HG03342 (cell line): ENCODE measurements around the gene PLA2G4A.

Experiments
- ATAC-seq: cut with Tn5 transposase; IDR thresholded peaks from one replicate; pipeline ENCODE4 v1.9.1; 2021; ENCODE audit warnings: mild to moderate bottlenecking, moderate library complexity; ENCODE audit not compliant: unreplicated experiment

Gene PLA2G4A

DNA sequence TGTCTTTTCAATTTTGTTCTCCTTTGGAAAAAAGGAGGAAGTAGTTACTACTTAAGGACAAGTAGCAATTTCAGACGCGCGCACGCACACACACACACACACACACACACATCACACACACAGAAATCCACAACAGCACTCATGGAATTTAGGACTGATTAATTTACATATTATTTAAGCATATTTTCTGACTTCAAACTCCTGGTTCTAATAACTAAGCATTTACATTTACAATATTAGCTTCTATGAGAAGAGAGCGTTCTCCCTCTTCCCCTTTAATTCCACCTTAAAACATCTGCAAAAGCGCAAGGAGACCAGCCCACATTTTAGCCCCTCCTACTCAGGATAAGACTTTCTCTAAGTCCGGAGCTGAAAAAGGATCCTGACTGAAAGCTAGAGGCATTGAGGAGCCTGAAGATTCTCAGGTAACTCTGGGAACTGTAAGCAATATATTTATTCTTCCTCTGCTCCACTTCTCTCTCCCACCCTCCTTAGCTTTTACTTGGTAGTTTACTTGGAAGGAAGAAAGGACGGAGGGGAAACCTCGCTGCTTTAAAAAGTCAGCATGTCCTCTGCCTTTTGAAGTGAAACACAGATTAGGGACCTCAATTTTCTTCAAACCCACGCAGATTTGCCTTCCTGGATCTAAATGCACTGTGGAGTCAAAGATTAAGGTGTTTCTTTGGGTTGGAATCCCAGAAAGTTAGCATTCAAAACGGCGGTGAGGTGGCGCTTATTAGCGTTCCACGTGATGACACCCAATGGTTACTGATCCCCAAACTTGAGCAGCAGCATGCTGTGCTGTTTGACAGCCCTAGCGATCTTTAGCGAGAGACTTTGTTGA, at the start of gene PLA2G4A:
PLA2G4A (plus strand) TSS at position 339 of the 844 bp plus-strand sequence. CDS start 25,406 bp downstream, outside the sequence.
- ATAC-seq: peak; percentile 84

DNA sequence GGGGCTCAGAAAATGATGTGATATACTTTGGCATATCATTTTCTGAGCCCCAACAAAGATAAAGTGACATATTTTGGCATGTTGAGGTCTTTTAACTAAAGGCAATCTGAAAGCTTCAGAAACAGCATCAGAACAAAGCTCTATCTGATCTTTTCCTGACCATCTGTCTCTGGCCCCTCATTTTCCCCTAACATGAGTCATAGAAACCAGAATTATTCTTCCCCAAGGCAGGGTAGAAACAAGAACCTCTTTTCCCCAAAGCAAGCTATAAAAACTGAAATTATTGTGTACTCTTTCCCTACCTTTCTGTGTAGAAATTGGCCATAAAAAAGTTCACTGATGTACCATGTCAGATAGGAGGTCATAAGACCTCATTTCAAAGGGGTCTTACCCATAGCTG, 48.7 kb upstream of the PLA2G4A start:
- ATAC-seq: no peak

DNA sequence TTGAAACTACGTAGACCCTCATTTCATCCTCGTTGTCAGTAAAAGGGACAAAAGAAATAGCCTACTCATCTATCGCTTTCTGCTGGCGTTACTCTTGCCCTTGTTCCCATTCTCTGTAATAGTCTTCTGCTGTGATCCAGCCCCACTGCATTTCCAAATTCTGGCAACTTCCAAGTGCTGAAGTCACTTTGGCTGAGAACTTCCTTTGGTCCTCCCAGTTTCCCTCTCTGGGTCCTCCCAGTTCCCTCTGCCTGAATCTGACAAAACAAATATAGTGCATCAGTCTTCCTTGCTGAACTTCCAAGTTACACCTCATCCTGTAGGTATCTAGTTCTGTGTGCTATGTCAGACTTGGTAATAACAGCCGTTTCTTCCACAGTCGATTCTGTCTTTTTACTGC, 47.0 kb upstream of the PLA2G4A start:
- ATAC-seq: no peak

DNA sequence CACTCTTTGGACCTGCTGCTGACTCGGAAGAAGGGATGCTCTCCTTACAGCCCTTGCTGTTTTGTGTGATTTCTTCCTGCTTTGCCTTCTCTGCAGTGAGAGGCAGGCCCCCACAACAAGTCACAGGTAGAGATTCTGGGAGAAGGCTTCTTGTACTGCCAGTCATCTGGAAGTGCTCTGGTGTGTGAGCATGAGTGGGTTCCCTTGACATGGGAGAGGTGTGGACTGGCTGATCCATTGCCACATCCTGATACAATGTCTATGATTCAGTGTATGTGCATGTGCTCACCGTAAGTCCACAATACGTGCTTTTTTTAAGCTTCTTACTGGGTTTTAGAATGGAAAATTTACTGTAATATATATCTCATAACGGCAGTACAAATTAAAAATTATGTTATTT, 46.0 kb upstream of the PLA2G4A start:
- ATAC-seq: no peak

DNA sequence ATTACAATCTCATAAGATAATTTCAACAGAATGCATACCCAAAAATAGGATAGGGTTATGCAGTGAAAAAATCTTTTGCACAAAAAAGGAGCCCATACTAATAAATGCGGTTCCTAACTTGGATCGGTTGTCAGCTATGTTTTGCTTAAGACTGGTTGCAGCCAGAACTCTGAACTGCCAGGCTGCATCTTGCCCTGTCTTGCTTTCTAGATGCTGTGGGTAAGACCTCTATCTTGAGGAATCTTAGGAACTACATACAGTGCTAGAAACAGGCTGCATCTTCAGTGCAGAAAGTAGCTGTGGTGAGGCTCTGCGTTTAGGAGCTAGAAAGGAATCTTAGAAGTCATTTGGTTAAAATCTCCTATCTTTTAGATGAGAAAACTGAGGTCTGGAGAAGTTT, 45.6 kb upstream of the PLA2G4A start:
- ATAC-seq: no peak

GRCh38 chr1:186785503-186785902, 43.2 kb upstream of the PLA2G4A start:
- ATAC-seq: no peak

GRCh38 chr1:186790101-186790500, 38.6 kb upstream of the PLA2G4A start:
- ATAC-seq: no peak

- peak; percentile 67 for ATAC-seq
These were observed 35.7 kb upstream of the PLA2G4A start for GRCh38 chr1:186792870-186793581.

- peak; percentile 47 for ATAC-seq
These were observed 35.2 kb upstream of the PLA2G4A start for GRCh38 chr1:186793582-186793927.

DNA sequence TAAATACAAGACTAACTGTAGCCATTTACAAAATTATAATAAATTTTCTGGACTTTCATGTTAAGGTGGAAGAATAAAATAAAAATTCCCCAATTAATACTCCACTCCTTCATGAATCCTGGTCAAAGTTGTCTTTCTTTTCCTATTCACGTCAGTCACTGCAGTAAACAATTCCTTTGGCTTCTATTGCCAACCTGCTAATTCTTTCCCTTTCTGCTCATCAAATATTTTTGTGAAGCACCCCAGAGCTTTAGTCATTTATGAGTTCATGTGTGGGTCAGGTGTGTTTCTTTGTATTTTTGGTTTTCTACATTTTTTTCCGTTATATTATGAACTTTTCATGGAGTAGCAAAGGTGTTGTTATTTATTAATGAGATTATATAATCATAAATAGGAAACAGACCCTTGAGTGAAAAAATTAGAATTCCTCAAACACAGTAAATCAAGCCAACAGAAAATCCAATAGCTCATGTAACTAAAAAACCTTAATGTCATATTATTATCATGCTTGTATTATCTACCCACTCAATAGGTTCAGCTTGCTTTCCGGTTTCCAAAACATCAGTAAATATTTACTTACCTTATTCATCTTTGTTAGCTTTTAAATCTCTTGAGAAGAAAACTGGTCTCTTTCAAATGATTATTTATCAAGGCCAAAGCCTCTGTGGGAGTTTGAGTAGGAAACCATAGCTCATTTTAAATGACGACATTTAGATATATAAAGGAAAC, 29.6 kb upstream of the PLA2G4A start:
- ATAC-seq: no peak

DNA sequence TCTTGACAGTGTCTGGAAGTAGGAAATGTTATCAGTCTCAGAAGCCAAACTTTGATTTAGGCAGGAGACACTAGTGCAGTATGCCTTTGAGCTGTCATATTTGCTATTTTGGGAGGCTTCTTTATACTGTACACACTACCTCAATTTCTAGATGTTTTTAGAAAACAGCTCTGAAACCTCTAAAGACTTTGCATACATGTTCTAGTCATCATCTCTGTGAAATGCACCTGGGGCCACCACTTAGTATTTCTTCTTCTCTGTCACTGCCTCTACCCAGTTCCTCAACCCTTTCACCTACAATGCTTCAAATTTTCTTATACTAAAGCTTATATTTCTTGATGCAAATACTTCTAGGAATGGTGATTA, 29.1 kb upstream of the PLA2G4A start:
- ATAC-seq: peak; percentile 98

- no peak for ATAC-seq
These were observed 26.4 kb upstream of the PLA2G4A start for GRCh38 chr1:186802388-186802787.

GRCh38 chr1:186804679-186805078, 24.1 kb upstream of the PLA2G4A start:
- ATAC-seq: no peak

DNA sequence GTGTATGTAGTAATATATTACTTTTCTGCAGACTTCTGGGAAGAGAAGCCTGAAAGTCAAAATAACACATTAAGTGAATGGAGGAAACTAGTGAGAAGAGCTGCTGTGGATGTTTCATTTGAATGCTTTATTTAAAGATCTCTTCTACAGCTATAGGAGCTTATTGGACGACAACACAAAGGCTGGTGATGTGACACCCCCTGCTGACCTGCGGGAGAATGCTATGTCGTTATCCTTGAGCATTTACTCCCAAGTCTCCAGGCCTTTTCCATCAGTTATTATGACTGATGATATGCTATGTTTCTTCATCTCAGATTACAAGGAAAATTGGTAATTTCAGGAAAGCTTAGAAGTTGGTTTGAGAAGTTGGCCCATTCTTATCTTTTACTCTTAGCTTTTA, 22.3 kb upstream of the PLA2G4A start:
- no peak for ATAC-seq

GRCh38 chr1:186807163-186807562, 21.6 kb upstream of the PLA2G4A start:
- ATAC-seq: no peak

DNA sequence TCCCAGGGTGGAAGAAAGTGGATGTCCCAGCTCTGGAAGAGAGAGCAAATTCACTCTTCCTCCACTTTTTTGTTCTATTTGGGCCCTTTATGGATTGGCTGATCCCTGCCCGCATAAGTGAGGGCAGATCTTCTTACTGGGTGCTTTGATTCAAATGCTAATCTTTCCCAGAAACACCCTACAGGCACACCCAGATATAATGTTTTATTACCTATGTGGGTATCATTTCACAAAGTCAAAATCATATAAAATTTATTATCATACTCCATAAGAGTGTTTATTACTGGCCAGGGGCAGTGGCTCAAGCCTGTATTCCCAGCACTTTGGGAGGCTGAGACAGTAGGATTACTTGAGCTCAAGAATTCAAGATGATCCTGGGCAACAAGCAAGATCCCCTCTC, 16.9 kb upstream of the PLA2G4A start:
- ATAC-seq: no peak

DNA sequence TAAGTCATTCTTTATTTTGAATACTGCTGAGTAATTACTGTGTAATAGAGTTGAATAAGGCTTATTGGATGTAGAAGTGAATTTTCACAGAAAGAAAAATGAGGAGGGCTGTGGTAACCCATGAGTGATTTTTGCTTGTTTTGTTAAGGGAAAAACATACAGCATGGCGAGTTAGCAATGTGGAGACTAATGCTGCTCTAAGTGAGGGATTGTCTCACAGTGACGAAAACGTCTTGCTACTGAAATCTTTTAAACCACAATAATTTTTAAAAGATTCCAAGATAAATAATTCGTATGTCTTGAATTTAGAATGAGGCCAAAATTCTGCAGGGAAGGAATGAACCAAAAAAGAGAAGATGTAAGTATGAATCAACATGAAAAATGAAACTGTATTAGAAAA, 16.2 kb upstream of the PLA2G4A start:
- no peak for ATAC-seq

DNA sequence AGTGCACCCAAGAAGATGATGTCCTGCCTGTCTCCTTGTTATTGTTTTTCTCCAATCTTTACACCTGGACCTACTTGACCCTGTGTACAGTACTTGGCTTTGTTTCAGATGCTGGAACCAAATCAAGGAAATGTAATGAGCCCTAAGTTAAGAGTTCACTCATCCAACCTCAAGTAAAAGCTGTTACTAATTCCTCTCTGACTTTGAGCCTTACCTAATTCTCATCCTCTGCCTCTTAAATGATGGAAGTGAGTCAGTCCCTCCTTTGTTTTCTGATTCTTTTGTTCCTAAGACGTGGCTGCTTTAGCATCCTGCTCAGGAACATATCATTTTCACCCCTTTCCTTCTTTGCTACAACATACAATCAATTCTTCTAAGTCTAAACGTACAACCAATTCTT, 15.3 kb upstream of the PLA2G4A start:
- no peak for ATAC-seq

GRCh38 chr1:186819126-186819525, 9.6 kb upstream of the PLA2G4A start:
- peak; percentile 85 for ATAC-seq

GRCh38 chr1:186819563-186819962, 9.2 kb upstream of the PLA2G4A start:
- ATAC-seq: peak; percentile 37

DNA sequence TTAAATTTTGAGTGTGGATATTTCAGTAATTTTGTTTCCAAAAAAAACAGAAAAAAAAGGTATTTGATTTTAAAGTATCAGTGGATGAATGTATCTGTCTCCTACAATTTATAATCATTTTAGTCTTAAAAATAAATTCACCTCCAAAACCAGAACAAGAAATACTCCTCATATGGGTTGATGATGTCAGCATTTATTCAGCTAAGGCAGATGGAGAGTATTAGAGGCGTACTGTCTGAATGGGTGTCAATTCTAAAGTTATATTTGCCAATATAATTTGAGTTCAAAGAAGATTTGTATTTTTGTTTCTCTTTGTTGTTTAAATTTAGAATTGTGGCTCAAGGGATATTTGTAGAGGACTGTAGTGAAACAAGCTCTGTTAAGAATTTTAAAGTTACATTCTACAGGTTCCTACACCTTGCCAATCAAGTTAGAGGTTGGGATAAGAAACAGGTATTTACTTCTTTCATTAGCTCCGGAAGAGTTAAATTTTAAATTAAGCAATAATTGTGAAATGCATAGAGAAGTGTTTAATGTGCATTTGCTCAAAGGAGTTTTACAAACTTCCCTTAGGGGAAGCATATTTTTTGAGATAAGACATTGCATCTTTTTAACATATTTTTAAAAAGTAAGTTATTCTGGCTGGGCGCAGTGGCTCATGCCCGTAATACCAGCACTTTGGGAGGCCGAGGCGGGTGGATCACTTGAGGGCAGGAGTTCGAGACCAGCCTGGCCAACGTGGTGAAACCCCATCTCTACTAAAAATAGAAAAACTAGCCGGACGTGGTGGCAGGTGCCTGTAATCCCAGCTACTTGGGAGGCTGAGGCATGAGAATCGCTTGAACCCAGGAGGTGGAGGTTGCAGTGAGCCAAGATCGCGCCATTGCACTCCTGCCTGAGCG, 1.2 kb downstream of the PLA2G4A start:
- no peak for ATAC-seq
